Brain microvascular endothelial cell (primary cell): Measurements from ENCODE around the gene CDC123.
"Not testable (repeated sequence)": the region's sequence is repeated elsewhere in the genome, so short reads cannot be mapped to it uniquely, and the experiment has no call there.

Source experiments
- DNase-seq: peaks from one replicate; pipeline ENCODE4 v3.0.0-alpha.2; 2020
- H3K27ac ChIP-seq: fragments of 250-450 bp; sonication (Bioruptor Pico); 2 replicates; pipeline ENCODE4 v1.5.1; 2020; ENCODE audit warnings: mild to moderate bottlenecking, moderate library complexity
- H3K27me3 ChIP-seq: fragments of 250-450 bp; sonication (Bioruptor Pico); replicated peaks from 2 replicates; pipeline ENCODE4 v1.5.1; 2020; ENCODE audit warnings: mild to moderate bottlenecking
- H3K36me3 ChIP-seq: fragments of 250-450 bp; sonication (Bioruptor Pico); replicated peaks from 2 replicates; pipeline ENCODE4 v1.5.1; 2020; ENCODE audit warnings: mild to moderate bottlenecking
- H3K4me3 ChIP-seq: 2 replicates; pipeline ENCODE4 v1.5.1; 2011; ENCODE audit warnings: low read depth, mild to moderate bottlenecking, control low read depth, low read length, moderate library complexity
- in situ Hi-C: cut with HindIII; loops from 2 replicates; pipeline ENCODE4 v1.10.0; 2017; ENCODE audit warnings: low sequenced_read_pairs, low pct_ligation_motif_present
- TF ChIP-seq, protein P1 (sequence below): IDR thresholded peaks from 2 replicates; pipeline ENCODE4 v1.5.1; 2011; ENCODE audit warnings: low read depth, mild to moderate bottlenecking, moderate library complexity, low read length, control low read depth, inconsistent platforms; ENCODE audit errors: missing control alignments

CDC123 gene

DNA sequence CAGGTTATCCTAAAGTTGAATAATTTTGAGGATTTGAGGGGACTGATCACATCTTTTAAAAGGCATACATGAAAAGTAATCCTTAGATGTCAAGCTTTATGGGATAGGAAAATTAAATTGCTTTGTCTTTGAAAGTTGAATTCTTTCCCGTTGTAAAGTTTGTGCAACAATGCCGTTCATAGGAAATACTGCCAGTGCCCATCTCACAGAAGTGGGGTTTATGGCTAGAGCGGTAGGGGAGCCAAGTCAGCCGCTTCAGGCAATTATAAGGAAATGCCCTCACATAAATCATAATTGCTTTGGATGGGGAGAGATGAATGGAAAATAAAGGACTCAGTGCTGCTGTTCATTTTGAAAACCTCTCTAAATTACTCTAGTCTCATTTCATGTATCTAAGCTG, 18.1 kb downstream of the CDC123 start:
- in situ Hi-C loops, result no loop called here
- Histone ChIP-seq H3K27me3 (no peaks in the 10 kb centered on the region), H3K27ac (no peak overlapping the region), H3K36me3 (peaks cover 54% of the 10 kb centered on the region), H3K4me3 (no peak overlapping the region)
- TF ChIP-seq, protein P1, sequence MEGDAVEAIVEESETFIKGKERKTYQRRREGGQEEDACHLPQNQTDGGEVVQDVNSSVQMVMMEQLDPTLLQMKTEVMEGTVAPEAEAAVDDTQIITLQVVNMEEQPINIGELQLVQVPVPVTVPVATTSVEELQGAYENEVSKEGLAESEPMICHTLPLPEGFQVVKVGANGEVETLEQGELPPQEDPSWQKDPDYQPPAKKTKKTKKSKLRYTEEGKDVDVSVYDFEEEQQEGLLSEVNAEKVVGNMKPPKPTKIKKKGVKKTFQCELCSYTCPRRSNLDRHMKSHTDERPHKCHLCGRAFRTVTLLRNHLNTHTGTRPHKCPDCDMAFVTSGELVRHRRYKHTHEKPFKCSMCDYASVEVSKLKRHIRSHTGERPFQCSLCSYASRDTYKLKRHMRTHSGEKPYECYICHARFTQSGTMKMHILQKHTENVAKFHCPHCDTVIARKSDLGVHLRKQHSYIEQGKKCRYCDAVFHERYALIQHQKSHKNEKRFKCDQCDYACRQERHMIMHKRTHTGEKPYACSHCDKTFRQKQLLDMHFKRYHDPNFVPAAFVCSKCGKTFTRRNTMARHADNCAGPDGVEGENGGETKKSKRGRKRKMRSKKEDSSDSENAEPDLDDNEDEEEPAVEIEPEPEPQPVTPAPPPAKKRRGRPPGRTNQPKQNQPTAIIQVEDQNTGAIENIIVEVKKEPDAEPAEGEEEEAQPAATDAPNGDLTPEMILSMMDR, result no peak
- no peak for DNase-seq

DNA sequence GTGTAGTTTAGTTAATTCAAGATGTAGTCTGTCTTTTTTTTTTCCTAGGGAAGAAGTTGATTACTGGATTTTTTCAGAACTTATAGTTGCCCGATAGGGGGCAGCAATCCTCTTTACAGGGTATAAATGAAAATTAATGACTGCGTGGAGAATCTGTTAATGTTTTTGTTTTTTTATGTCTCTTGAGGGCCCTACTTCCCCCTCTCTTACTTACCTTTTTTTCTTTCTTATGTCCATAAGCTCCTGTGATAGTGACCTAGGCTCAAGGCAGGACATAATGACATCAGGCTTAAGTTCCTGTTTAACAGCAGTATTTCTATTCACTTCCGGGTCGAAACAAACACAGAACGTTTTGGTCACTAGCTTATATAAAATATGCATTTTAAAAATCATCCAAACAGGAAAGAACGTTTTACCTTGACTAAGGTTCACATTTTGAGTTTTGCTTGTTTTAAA, 18.8 kb downstream of the CDC123 start:
- H3K27ac ChIP-seq, result peak overlapping the region; percentile 21
- TF ChIP-seq, protein P1, result peak; percentile 58
- peak; percentile 33 for DNase-seq
- H3K36me3 ChIP-seq, result peaks cover 52% of the 10 kb centered on the region
- in situ Hi-C loops, result no loop called here
- H3K4me3 ChIP-seq, result no peak overlapping the region
- H3K27me3 ChIP-seq, result no peaks in the 10 kb centered on the region

DNA sequence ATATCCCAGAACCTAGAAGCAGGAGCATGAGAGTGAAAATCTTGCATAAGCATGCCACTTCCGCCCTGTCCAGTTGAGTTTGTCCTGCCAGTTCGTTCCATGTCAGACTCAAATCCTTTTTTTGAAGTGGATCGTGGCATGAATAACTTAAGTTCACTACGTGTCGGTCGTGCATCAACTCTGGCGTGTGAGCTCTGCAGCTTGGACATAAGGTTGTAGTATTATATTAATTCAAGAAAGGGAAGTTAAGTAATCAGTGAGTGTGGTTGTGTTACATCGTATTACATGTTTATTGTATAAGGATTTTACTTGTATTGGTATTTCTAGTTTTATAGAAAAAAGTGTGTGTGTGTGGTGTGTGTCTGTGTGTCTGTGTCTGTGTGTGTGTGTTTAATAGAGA, 23.0 kb downstream of the CDC123 start:
- H3K4me3 ChIP-seq, result no peak overlapping the region
- no peak for DNase-seq
- H3K36me3 ChIP-seq, result peaks cover 44% of the 10 kb centered on the region
- no peaks in the 10 kb centered on the region for H3K27me3 ChIP-seq
- H3K27ac ChIP-seq, result no peak overlapping the region
- in situ Hi-C loops, result no loop called here
- TF ChIP-seq, protein P1, result no peak

DNA sequence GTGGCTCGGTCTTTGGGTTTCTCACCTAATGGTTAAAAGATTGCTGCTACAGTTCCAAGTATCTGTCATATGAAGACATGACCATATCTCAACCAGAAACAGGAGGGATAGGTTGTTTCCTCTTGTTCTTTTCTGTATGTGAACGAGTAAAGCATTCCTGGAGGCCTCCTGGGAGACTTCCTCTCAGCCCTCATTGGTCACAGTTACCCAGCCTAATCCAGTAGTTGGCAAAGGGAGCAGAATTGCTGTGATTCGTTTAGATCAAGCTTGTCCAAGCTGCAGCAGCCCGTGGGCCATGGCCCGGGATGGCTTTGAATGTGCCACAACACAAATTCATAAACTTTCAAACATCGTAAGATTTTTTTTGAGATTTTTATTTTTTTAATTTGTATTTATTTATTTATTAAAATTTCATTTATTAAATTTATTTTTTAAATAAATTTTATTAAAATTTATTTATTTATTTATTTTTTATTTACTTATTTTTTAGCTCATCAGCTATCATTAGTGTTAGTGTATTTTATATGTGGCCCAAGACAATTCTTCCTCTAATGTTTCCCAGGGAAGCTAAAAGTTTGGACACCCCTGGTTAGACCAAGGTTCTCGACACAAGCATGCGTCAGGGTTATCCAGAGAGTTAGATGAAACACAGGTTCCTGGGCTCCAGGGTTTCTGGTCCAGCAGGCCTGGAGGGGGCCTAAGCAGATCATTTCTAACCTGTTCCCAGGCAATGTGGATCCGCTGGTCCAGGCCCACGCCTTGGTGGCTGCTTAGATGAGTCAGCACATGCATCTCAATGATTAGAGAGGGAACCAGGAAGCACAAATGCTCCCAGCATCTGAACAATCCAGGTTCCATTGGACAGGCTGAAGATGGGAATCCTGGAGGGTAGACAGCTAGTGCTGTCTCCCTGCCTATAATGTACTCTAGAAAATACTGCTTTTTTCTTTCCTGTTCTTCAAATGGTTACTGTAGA, 25.6 kb downstream of the CDC123 start:
- DNase-seq, result peak; percentile 28
- Histone ChIP-seq H3K4me3 (no peak overlapping the region), H3K27me3 (no peaks in the 10 kb centered on the region), H3K36me3 (peaks cover 43% of the 10 kb centered on the region), H3K27ac (peak overlapping the region; percentile 35)
- in situ Hi-C loops, result no loop called here
- TF ChIP-seq, protein P1, result no peak

DNA sequence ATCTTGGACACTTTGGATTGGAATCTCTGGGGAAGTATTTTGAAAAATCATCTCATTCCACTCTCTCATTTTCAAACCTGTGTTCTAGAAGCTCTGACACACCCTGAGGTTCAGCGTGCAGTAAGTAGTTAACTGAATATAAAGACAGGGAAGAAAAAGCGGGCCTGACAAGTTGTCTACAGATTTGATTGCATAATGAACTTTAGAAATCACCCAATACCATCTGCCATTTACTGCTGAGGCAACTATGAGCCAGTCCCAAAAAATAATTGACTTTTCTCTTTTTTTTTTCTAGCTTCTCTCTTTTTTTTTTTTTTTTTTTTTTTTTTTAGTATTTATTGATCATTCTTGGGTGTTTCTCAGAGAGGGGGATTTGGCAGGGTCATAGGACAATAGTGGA, 29.5 kb downstream of the CDC123 start:
- DNase-seq, result no peak
- TF ChIP-seq, protein P1, result no peak
- in situ Hi-C loops, result no loop called here
- H3K27me3 ChIP-seq, result no peaks in the 10 kb centered on the region
- H3K36me3 ChIP-seq, result peaks cover 40% of the 10 kb centered on the region
- no peak overlapping the region for H3K4me3 ChIP-seq
- no peak overlapping the region for H3K27ac ChIP-seq

DNA sequence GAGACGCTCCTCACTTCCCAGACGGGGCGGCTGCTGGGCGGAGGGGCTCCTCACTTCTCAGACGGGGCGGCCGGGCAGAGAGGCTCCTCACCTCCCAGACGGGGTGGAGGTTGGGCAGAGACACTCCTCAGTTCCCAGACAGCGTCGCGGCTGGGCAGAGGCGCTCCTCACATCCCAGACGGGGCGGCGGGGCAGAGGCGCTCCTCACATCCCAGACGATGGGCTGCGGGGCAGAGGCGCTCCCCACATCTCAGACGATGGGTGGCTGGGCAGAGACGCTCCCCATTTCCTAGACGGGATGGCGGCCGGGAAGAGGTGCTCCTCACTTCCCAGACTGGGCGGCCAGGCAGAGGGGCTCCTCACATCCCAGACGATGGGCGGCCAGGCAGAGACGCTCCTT, 30.4 kb downstream of the CDC123 start:
- H3K36me3 ChIP-seq, result peaks cover 41% of the 10 kb centered on the region
- H3K27me3 ChIP-seq, H3K27ac ChIP-seq, in situ Hi-C loops, DNase-seq, H3K4me3 ChIP-seq: not testable (repeated sequence)
